HFF-Myc (cell line): ENCODE measurements around the gene FBN3.

Experiments used
- DNase-seq: peaks from one replicate; pipeline ENCODE4 v3.0.0-alpha.2; 2011; ENCODE audit warnings: low read depth; ENCODE audit errors: extremely low read depth
- H3K4me3 ChIP-seq: replicated peaks from 2 replicates; pipeline ENCODE4 v1.5.1; 2011; ENCODE audit warnings: low read depth, mild to moderate bottlenecking, control low read depth, low read length
- TF ChIP-seq, protein P1 (sequence below): IDR thresholded peaks from 2 replicates; pipeline ENCODE4 v1.5.1; 2012; ENCODE audit warnings: mild to moderate bottlenecking, low read depth, low read length, control low read depth; ENCODE audit errors: missing control alignments

Gene FBN3

GRCh38 chr19:8093740-8094139, 55.7 kb downstream of the FBN3 start:
- no peak overlapping the region for H3K4me3 ChIP-seq
- TF ChIP-seq, protein P1, sequence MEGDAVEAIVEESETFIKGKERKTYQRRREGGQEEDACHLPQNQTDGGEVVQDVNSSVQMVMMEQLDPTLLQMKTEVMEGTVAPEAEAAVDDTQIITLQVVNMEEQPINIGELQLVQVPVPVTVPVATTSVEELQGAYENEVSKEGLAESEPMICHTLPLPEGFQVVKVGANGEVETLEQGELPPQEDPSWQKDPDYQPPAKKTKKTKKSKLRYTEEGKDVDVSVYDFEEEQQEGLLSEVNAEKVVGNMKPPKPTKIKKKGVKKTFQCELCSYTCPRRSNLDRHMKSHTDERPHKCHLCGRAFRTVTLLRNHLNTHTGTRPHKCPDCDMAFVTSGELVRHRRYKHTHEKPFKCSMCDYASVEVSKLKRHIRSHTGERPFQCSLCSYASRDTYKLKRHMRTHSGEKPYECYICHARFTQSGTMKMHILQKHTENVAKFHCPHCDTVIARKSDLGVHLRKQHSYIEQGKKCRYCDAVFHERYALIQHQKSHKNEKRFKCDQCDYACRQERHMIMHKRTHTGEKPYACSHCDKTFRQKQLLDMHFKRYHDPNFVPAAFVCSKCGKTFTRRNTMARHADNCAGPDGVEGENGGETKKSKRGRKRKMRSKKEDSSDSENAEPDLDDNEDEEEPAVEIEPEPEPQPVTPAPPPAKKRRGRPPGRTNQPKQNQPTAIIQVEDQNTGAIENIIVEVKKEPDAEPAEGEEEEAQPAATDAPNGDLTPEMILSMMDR = no peak

GRCh38 chr19:8090950-8091349, 58.4 kb downstream of the FBN3 start:
- TF ChIP-seq, protein P1 = no peak
- H3K4me3 ChIP-seq = no peak overlapping the region
- no peak for DNase-seq

More at GRCh38 chr19:8093740-8094139, 55.7 kb downstream of the FBN3 start:
- no peak for DNase-seq

- no peak for DNase-seq
- H3K4me3 ChIP-seq = no peak overlapping the region
- TF ChIP-seq, protein P1 = no peak
Observed at GRCh38 chr19:8089664-8090601, 59.5 kb downstream of the FBN3 start.

DNA sequence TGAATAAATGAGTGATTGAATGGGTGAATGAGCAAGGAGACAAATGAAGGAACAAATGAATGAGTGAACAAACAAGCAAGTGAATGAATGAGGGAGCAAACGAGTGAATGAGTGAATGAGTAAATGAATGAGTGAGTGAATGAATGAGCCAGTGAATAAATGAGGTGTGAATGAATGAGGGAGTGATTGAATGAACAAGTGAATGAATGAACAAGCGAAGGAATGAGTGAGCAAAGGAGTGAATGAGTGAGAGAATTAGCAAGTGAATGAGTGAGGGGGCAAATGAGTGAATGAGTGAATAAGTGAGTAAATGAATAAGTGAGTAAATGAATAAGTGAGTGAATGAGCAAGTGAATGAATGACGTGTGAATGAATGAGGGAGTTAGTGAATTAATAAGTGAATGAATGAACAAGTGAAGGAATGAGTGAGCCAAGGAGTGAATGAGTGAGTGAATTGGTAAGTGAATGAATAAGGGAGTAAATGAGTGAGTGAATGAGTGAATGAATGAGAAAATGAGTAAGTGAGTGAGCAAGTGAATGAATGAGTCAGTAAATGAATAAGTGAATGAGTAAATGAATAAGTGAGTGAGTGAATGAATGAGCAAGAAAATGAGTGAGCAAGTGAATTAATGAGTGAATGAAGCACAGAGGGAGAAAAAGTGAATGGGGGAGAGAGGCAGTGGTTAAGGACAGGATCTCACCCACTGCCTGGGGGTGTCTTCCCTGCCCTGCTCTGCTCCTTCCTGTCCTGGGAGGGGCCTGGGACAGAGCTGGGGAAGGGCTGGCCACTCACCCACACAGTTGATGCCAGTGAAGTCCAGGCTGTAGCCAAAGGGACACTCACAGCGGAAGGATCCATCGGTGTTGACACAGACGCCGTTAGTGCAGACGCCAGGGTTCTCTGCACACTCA, 60.4 kb downstream of the FBN3 start:
- no peak overlapping the region for H3K4me3 ChIP-seq
- TF ChIP-seq, protein P1 = no peak
- DNase-seq = no peak

GRCh38 chr19:8087876-8088275, 61.5 kb downstream of the FBN3 start:
- no peak overlapping the region for H3K4me3 ChIP-seq
- no peak for DNase-seq
- TF ChIP-seq, protein P1 = no peak

DNA sequence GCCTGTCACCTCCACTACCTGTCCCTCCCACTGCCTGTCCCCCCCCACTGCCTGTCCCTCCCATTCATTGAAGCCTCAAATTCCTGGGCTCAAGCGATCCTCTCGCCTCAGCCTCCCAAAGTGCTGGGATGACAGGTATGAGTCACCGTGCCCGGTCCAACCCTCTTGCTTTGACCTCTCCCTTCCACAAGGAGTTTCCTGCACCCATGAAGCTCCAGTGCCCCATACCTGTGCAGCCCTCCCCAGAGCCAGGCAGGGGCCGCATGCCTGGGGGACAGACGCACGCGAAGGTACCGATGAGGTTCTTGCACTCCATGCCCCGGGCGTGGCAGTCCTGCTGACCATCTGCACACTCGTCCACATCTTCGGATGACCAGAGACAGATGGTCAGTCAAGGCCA, 62.5 kb downstream of the FBN3 start:
- TF ChIP-seq, protein P1 = no peak

More for the DNA sequence above, 62.5 kb downstream of the FBN3 start:
- no peak overlapping the region for H3K4me3 ChIP-seq
- no peak for DNase-seq
